ENCODE data around the gene STUM. TPM values are rescaled to one million over a fixed set of nuclear protein-coding genes. Genes with fewer than 3 reads are reported as not detected.

Gene STUM
- total RNA-seq, 4 donors from 2014 or later = 1.4 to 4.1 (median 3.3) TPM

- 78 to 90% methylated on average over 2 of the region's 2 CpGs for WGBS, 2 donors (ENCODE audit: low coverage in 1 of 2)
- Histone ChIP-seq H3K4me1 (no peaks in the 10 kb centered on the region), H3K9me3 (no peaks in the 10 kb centered on the region), H3K36me3 (no peaks in the 10 kb centered on the region), H3K27me3 (no peaks in the 10 kb centered on the region), H3K4me3 (no peak overlapping the region), H3K27ac (no peak overlapping the region)
- intact Hi-C loops (cut with DNase I; ENCODE audit: low total_unique reads) = no loop called here
- in situ Hi-C loops (cut with MboI; ENCODE audit: low pct_ligation_motif_present in 1 of 4, low pct_unique_long_range_greater_than_20kb in 1 of 4, low sequenced_read_pairs in 3 of 4) = no loop called here
- DNase-seq = no peak
- TF ChIP-seq CTCF (IDR thresholded peaks at IDR 0.05) = no peak
- no peak for TF ChIP-seq EP300 (IDR thresholded peaks at IDR 0.05; ENCODE audit: low read depth)
- no peak for TF ChIP-seq POLR2A (IDR thresholded peaks at IDR 0.05)
- no peak for TF ChIP-seq POLR2AphosphoS5 (IDR thresholded peaks at IDR 0.05)
These were observed 8.9 kb downstream of the STUM start for GRCh38 chr1:226557424-226557823.

GRCh38 chr1:226558036-226558650, 9.6 kb downstream of the STUM start:
- Histone ChIP-seq H3K27ac (no peak overlapping the region), H3K9me3 (no peaks in the 10 kb centered on the region), H3K4me3 (no peak overlapping the region), H3K27me3 (no peaks in the 10 kb centered on the region), H3K4me1 (peaks cover 0 to under 1% (median under 1%) of the 10 kb centered on the region in 4 donors), H3K36me3 (no peaks in the 10 kb centered on the region)
- TF ChIP-seq POLR2A (IDR thresholded peaks at IDR 0.05) = no peak
- no peak for TF ChIP-seq CTCF (IDR thresholded peaks at IDR 0.05)
- TF ChIP-seq POLR2AphosphoS5 (IDR thresholded peaks at IDR 0.05) = no peak
- no peak for TF ChIP-seq EP300 (IDR thresholded peaks at IDR 0.05; ENCODE audit: low read depth)
- DNase-seq = no peak
- intact Hi-C loops (cut with DNase I; ENCODE audit: low total_unique reads) (no loop called here), in situ Hi-C loops (cut with MboI; ENCODE audit: low pct_ligation_motif_present in 1 of 4, low pct_unique_long_range_greater_than_20kb in 1 of 4, low sequenced_read_pairs in 3 of 4) (no loop called here)
- 72 to 94% methylated on average over 1 to 6 of the region's 6 CpGs for WGBS, 2 donors (ENCODE audit: low coverage in 1 of 2)

- no peaks in the 10 kb centered on the region for H3K27me3 ChIP-seq
- intact Hi-C loops (cut with DNase I; ENCODE audit: low total_unique reads) (no loop called here), in situ Hi-C loops (cut with MboI; ENCODE audit: low pct_ligation_motif_present in 1 of 4, low pct_unique_long_range_greater_than_20kb in 1 of 4, low sequenced_read_pairs in 3 of 4) (no loop called here)
- no peak overlapping the region for H3K4me3 ChIP-seq
- H3K36me3 ChIP-seq = no peaks in the 10 kb centered on the region
- no peak overlapping the region for H3K27ac ChIP-seq
- TF ChIP-seq POLR2A (IDR thresholded peaks at IDR 0.05) (no peak), CTCF (IDR thresholded peaks at IDR 0.05) (no peak), POLR2AphosphoS5 (IDR thresholded peaks at IDR 0.05) (no peak), EP300 (IDR thresholded peaks at IDR 0.05; ENCODE audit: low read depth) (no peak)
- H3K4me1 ChIP-seq = peaks cover 0 to 9% (median 4%) of the 10 kb centered on the region in 4 donors
- 80 to 91% methylated on average over 1 to 7 of the region's 7 CpGs for WGBS, 2 donors (ENCODE audit: low coverage in 1 of 2)
- no peak for DNase-seq
- no peaks in the 10 kb centered on the region for H3K9me3 ChIP-seq
These were observed 11.7 kb downstream of the STUM start for GRCh38 chr1:226560243-226560642.

- WGBS, 2 donors (ENCODE audit: low coverage in 1 of 2) = 61 to 64% methylated on average over 2 of the region's 2 CpGs
- Histone ChIP-seq H3K36me3 (no peaks in the 10 kb centered on the region), H3K27me3 (no peaks in the 10 kb centered on the region), H3K4me1 (peaks cover 2 to 15% (median 9%) of the 10 kb centered on the region in 4 donors), H3K4me3 (no peak overlapping the region), H3K9me3 (no peaks in the 10 kb centered on the region), H3K27ac (peak overlapping the region; percentile 47 to 66 (median 58))
- DNase-seq = no peak
- in situ Hi-C loops (cut with MboI; ENCODE audit: low pct_ligation_motif_present in 1 of 4, low pct_unique_long_range_greater_than_20kb in 1 of 4, low sequenced_read_pairs in 3 of 4) (no loop called here), intact Hi-C loops (cut with DNase I; ENCODE audit: low total_unique reads) (no loop called here)
- TF ChIP-seq EP300 (IDR thresholded peaks at IDR 0.05; ENCODE audit: low read depth) = no peak
- no peak for TF ChIP-seq POLR2AphosphoS5 (IDR thresholded peaks at IDR 0.05)
- no peak for TF ChIP-seq POLR2A (IDR thresholded peaks at IDR 0.05)
- TF ChIP-seq CTCF (IDR thresholded peaks at IDR 0.05) = no peak
These were observed 14.4 kb downstream of the STUM start for GRCh38 chr1:226562989-226563388.

All from transverse colon (tissue), 4 donors.